Epidermal melanocyte (primary cell): Measurements from ENCODE around the gene IRF4.

Source experiments
- DNase-seq: peaks from one replicate; pipeline ENCODE4 v3.0.0; 2011; ENCODE audit warnings: low spot score; ENCODE audit not compliant: insufficient read length

Gene IRF4

DNA sequence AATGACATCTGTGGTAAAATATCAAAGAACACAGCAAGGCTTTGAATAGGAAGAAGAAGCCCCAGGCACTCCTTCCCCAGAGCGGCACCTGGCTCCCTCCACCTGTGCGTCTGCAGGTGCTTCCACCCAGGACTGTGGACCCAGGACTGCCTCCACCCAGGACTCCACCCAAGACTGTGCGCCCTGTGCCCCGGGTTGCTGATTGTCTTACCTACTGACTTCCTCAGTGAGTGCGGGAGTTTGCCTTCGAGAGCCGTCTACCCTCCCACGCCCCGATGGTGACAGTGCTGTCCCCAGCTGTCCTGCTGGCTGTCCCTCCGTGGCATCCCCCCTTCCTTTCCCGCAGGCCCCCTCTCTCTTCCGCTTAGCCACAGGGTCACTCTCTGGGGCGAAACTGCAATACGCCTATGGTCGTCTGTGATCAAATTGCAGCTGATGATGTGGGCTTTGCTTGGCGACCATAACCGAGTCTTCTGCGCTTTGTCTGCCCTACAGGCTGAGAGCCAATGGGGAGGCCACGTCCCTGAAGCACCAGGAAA lies 52.1 kb downstream of the IRF4 start:
- DNase-seq = no peak

DNA sequence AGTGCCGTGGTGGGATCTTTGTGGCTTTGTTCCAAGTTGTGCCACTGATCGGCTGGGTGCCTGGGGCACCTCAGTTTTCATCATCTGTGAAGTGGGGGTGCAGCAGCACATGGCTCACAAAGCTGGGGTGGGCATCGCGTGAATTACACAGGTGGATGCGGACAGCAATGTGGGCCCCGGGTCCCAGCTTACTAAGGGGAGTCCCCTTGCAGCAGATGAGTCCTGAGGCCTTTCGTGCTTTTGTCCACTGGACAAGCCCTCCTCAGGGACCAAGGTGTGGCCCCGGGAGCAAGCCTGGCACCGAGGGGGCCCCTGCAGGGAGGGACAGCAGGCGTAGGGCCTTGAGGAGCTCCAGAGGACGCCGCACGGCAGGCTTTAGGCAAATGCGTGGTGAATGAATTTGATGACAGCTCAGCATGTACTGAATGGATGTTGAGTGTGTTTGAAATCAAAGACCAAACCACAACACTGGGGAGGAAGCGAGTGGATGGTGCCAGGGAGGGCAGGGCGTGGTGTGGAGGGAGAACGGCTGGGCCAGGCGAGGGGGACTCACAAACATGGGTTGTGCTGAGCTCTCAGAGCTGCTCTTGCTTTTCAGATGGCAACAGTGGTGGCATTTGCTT lies 53.2 kb downstream of the IRF4 start:
- DNase-seq = no peak

DNA sequence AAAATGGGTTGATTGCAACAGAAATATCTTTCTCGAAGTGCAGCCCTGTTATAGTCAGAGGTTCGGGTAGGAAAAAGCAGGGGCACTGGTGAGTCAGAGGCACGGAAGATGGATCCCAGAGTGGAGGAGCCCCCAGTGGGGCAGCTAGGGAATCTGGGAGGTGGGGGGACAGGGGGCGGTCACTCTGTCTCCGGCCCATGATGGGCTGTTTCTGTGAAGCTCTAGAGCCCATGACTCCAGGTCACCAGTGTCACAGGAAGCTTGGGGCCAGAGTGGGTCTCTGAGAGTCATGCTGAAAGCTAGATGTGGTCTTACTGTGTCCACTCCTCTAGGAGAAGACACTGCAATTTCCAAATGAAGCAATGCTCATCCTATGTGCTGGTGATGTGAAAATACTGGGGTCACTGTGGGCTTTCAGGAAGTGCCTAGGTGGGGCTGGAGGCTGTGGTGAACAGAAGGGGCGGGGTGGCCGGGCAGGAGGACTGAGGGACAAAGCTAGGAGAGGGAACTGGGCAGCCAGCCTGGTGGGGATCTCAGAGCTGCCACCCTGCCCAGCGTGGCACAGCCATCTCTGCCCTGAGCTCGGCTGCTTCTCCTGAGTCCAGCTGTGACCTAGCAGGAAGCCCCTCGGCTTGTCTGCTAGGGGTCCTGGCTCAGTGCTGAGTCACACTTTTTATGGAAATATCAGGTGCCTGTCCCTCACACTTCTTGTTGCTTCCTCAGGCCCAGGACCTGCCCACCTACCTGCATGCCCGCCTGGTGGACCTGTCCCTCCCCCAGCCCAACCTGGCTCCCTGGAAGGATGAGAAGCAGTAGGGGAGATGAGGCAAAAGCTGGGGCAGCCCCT lies 54.2 kb downstream of the IRF4 start:
- no peak for DNase-seq

DNA sequence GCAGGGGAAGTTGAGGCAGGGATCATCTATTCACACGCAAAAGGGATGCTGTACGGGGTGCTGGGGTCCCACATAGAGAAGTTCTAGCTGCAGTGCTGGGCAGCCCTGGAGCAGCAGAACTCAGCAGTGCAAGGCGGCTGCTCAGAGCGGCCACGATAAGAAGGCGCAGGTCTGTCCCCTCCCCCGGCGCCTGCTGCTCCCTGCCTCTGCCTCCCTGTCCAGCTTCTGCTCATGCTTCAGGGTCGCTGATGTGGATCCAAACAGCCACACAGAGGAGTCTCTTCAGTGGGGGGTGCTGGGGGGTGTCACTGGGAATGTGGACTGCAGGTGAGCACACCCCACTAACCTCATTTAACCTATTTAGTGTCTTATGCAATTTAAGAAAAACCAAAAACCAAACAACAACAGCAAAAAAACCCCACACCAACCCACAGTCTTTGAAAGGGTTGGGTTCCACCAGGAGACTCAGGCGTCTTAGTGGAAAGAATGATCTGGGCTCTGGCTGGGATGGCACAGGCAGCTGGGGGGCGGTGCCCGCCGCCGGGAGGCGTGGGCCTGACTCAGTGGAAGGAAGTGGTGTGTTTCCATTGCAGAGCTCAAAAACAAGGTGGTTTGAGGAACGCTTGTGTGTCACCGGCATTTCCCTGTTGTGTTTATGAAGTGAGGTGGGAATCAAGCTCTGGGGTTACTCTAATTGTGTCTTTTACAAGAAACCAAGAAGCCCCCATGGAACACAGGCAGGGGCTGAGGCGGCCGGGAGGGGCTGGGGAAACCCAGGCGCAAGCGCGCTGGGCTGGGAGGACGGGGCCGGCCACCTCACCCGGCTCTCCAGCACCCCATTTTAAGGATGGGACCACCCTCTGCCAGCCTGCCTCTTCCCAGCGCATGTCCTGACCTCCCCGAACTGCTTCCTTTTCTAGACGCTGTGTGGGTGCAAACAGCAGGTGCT lies 55.1 kb downstream of the IRF4 start:
- DNase-seq = no peak

DNA sequence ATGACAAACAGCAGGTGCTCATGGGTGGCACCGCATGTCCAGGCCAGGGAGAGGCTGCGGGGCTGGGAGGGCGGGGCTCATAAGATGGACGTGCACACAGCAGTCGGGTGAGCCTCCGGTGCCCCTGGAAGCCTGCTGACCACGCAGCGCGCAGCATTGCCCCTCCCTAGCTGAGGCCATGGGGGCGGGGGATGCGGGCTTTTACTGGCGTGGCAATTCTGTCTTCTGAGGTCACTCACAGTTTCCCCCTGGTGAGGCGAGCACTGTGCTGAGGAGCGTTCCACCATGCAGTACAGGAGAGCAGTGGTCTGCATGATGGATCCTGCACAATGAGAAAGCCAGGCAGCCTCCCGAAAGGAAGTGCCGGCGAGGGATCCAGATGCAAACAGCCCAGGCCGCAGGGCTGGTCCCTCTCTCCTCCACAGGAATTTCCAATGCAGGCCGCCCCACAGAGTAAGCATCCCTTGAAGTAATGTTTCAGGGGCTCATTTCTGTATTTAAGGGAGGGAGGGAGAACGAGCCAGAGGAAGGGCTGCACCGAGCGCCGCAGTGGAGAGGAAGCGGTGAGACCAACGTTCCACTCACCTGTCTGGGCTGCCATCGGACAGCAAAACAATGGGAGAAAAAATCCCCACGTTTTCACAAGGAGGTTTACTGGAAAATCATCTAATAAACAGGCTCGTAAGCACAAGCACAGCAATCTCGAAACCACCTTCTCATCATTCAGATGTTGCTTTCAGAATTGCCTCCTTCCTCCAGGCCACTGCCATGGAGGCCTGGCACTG lies 56.0 kb downstream of the IRF4 start:
- no peak for DNase-seq

DNA sequence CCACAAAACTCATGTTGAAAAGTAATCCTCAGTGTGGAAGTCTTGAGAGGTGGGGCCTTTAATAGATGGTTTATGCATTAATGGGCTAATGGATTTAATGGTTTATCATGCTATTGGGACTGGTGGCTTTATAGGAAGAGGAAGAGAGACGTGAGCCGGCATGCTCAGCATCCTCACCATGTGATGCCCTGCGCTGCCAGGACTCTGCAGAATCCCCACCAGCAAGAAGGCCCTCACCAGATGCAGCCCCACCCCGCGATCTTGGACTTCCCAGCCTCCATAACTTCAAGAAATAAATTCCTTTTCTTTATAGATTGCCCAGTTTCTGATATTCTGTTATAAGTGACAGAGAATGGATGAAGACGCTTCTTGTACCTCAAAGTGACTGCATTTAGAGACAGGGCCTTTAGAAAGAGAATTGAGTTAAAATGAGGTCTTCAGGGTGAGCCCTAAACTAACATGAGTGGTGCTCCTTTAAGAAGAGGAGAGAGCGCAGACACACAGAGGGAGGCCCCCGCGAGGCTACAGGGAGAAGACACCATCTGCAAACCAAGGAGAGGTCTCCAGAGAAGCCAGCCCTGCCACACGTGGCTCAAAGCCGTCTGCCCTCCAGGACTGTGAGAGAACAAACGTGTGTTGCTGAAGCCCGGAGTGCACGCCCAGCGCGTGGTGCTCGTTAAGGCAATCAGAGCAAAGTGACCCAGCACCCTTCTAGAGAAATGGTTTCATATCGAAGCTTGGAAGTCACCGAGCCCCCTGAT lies 56.9 kb downstream of the IRF4 start:
- no peak for DNase-seq

DNA sequence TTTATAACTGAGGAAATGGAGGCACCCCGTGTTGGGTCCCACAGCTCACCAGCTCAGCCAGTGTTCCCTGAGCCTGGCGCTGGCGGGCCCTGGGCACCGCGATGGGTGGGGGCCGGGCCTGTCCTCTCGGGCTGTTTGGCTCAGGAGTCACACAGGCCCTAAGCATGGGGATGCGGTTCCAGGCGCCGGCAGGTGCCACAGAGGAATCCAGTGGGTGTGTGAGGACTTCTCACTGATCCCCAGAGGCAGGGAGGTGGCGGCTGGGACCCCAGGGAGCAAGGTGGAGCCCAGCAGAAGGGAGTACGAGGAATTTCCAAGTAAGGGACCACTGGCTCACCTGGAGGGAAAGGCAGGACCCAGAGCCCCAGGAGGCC lies 57.5 kb downstream of the IRF4 start:
- no peak for DNase-seq

DNA sequence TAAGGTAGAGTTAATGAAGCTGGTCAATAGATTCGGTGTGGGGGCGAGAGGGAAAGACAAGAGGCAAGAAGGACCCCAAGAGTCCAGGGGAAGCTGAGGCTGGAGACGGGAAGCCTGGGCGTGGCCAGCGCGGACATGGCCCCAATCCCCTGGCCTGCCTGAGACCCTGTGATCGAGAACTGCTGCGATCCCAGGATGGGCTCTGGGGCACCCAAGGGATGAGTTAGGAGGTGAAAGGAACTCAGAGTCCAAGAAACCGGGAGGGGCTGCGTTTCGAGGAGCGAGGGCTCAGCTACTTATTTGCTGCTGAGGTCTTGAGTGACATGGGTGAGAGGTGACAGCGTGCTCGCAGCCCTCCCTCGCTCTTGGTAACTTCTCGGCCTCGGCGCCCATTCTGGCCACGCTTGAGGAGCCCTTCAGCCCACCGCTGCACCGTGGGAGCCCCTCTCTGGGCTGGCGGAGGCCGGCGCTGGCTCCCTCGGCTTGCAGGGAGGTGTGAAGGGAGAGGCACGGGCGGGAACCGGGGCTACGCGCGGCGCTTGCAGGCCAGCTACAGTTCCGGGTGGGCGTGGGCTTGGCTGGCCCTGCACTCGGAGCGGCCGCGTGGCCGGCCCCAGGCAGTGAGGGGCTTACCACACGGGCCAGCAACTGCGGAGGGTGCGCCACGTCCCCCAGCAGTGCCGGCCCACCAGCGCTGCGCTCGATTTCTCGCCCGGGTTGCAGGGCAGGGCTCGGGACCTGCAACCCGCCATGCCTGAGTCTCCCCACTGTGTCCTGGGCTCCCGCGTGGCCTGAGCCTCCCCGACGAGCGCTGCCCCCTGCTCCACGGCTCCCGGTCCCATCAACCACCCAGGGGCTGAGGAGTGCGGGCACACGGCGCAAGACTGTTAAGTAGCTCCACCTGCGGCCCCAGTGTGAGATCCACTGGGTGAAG lies 58.2 kb downstream of the IRF4 start:
- no peak for DNase-seq

DNA sequence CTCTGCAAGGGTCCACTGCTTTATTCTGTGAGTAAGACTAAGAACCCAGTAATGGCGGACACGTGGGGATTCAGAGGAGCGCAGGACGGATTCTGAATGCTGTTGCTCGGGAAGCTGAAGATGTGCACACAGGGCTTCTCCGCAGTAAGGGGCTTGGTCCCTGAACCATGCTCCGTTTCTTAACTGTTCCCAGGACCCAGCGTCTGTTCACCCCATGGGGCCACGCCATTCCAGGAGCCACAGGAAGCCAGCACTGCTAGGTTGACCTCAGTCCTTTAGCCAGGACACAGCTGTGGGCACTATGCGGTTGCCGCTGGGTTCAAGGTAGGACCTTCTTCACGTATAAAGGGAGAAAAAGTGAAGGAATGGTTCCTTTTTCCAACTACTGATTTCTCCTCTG lies 59.8 kb downstream of the IRF4 start:
- no peak for DNase-seq

DNA sequence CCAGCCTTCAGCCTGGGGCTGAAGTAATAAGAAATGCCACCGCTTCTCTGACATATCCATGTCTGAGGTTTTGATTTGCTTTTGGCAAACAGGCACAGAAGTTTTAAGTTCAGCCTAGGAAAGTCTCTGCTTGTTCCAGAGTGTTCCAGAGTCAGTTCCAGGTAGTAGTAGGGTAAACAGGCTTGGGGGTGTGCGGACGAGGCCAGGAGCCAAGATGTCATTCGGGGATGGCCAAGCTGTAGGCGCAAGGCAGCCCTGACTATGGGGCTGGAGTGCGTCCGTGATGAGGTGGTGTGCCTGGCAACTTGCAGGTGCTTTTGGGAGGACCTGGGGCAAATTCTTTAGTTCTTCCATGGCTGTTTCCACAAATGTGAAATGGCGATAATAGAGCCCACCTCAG lies 60.3 kb downstream of the IRF4 start:
- DNase-seq = no peak

DNA sequence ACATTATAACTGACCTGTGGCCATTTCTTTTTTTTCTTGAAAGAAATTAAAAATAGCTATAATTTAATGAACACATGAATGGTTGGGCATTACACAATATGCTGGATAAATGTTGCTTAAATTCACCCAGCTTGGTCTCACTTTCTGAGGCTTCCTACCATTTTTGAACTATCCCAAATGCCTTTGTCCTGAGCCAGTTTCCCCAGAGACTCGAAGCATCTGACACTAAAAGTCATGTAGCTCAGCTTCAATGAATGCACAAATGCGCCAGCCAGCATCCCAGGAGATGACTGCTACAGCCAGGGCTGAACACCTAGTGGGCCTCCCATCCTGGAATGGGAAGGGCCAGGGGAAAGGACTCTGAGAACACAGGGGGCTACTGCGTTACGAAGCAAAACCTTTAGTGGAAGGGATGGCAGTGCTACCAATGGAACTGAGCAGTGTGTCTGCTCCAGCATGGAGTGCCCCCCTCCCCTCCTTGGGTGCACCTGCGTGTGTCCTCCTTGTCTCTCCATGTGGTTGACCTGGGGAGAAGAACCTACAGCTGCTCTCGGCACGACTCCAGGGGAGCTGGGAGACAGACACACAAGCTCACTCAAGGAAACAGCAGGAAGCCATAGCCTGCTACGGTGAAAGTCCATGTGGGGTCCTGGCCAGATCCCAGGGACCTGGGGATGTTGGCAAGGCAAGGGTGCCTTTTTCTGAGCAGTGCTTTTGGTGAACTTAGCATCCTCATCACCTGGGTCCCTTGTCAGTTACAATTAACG lies 60.9 kb downstream of the IRF4 start:
- DNase-seq = no peak

DNA sequence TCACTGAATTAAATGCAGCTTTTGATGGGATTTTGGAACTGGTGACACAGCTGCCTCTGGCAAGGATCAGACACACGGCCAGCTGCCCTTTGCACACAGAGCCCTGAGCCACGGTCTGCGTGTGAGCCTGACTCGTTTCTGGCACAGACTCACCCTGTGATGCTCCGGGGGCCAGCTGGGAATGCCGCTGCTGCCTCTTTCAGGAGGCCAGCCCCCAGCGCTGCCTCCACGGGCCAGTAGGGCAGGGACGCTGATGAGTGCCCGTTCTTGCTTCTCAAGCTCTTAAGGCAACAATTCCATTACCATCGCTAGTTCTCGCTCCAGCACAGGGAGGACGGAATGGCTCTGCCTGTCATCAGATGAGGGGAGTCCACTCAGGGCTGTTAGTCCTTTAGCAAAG lies 61.6 kb downstream of the IRF4 start:
- peak; percentile 78 for DNase-seq

DNA sequence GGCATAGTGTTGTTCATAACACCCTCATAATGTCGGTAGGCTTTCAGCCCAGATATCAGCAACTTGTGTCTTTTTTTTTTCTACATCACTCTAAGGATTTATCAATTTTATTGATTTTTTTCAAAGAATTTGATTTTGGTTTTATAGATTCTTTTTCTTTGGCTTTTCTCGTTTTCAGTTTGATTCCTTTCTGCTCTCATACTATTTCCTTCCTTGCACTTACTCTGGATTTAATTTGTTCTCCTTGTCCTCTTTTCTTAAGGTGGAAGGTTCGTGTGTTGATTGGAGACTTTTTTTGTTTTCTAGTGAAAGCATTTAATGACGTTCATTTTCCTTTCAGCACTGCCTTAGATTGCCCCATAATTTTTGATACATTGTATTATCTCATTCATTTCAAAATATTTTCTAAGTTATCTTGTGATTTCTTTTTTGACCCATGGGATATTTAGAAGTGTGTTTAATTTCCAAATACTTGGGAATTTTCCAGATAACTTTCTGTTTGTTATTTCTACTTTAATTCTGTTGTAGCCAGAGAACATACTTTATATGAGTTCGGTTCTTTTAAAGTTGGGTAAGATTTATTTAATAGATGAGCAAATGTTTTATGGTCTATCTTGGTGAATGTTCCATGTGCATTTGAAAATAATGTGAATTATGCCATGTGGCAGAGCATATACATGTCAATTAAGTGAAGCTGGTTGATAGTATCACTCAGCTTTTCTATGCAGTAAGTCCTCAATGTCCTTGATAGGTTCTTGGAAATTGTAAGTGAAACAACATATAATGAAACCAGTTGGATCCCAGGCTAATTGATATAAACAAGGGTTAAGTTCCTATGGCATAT lies 62.8 kb downstream of the IRF4 start:
- no peak for DNase-seq

DNA sequence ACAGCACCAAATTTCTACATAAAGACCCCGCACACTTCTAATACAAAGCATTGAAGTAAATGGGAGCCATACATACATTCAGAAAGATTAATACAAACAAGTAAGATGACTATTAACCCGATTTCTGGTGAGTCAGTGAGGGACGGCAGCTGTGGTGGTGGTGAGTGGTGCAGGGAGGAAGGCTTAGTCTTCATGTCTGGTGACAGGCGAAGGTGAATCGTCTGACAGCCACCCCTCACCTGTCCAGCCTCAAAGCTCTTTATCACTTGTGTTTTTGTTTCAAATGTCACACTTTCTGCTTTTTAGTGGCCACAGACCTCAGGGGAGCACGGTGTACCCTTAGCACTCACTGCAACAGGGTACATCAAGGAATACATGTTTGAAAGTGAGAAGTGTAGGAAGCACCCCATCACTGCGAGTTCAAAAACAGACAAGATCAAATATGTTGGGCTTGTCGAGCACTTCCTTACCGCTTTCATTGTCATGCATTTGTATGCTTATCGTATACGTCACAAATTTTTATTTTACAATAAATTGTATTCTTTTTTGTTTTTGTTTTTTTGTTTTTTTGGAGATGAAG lies 63.5 kb downstream of the IRF4 start:
- DNase-seq = no peak

DNA sequence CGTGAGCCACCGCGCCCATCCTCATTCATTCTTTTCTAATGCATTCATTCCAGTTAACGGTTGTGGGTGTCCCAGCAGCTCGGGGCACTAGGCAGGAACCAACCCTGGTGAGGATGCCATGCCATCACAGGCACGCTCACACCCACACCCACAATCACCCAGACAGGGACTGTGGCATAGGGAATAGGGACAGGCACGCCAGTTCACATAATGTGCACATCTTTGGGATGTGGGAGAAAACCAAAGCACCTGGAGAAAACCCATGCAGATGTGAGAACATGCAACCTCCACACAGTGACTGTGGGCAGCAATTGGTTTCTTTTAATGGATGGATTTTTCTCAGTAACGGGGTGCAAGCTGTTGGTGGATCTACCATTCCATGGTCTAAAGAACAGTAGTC lies 64.3 kb downstream of the IRF4 start:
- DNase-seq = no peak

DNA sequence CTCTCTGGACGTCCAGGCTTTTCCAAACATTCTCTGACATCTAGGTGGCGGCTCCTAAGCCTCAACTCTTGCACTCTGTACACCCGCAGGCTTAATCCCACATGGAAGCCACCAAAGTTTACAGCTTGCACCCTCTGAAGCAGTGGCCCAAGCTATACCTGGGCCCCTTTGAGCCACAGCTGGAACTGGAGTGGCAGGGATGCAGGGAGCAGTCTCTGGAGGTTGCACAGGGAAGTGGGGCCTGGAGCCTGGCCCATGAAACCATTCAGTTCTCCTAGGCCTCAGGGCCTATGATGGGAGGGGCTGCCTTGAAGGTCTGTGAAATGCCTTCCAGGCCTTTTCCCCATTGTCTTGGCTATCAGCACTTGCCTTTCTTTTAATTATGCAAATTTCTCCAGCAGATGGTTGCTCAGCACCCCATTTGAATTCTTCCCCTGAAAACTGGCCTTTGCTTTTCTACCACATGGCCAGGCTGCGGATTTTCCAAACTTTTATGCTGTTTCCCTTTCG lies 64.9 kb downstream of the IRF4 start:
- no peak for DNase-seq

DNA sequence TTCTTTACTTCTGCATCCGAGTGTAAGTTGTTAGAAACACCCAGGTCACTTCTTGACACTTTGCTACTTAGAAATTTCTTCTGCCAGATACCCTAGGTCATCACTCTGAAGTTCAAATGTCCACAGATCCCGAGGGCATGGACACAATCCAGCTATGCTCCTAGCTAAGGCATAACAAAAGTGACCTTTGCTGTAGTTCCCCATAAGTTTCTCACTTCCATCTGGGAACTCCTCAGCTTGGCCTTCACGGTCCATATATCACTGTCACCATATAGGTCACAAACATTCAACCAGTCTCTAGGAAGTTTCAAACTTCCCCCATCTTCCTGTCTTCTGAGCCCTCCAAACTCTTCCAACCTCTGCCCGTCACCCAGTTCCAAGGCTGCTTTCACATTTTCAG lies 65.3 kb downstream of the IRF4 start:
- DNase-seq = no peak
